KMS-11 (cell line): Measurements from ENCODE around the gene NLRC5.

ENCODE experiments used
- H2AFZ ChIP-seq: fragments of 200-600 bp; sonication (generic); 2 replicates; pipeline ENCODE4 v1.6.1; 2016; ENCODE audit warnings: antibody characterized with exemption, mixed run types, low read depth
- H3K27ac ChIP-seq: fragments of 200-600 bp; sonication (generic); 2 replicates; pipeline ENCODE4 v1.6.1; 2016; ENCODE audit warnings: mild to moderate bottlenecking, mixed run types
- H3K27me3 ChIP-seq: fragments of 200-600 bp; sonication (generic); 2 replicates; pipeline ENCODE4 v1.6.1; 2017; ENCODE audit warnings: mild to moderate bottlenecking, low read depth, mixed run types, moderate library complexity; ENCODE audit not compliant: insufficient read depth
- H3K36me3 ChIP-seq: fragments of 200-600 bp; sonication (generic); 2 replicates; pipeline ENCODE4 v1.6.1; 2017; ENCODE audit warnings: mild to moderate bottlenecking, mixed run types; ENCODE audit not compliant: insufficient read depth
- H3K4me1 ChIP-seq: fragments of 200-600 bp; sonication (generic); 2 replicates; pipeline ENCODE4 v1.6.1; 2016; ENCODE audit warnings: mild to moderate bottlenecking, low read depth, mixed run types; ENCODE audit not compliant: poor library complexity, severe bottlenecking
- H3K4me2 ChIP-seq: fragments of 200-600 bp; sonication (generic); 2 replicates; pipeline ENCODE4 v1.7.0; 2016; ENCODE audit warnings: mild to moderate bottlenecking, mixed run types
- H3K4me3 ChIP-seq: fragments of 200-600 bp; sonication (generic); IDR thresholded peaks from 2 replicates; pipeline ENCODE4 v1.6.1; 2017; ENCODE audit warnings: low read depth, low read length, mixed read lengths; ENCODE audit not compliant: insufficient read depth
- H3K79me2 ChIP-seq: fragments of 200-600 bp; sonication (generic); 2 replicates; pipeline ENCODE4 v1.6.1; 2016; ENCODE audit warnings: low read depth, mixed run types; ENCODE audit not compliant: insufficient read depth
- H3K9ac ChIP-seq: fragments of 200-600 bp; sonication (generic); 2 replicates; pipeline ENCODE4 v1.6.1; 2016; ENCODE audit warnings: mild to moderate bottlenecking, mixed run types
- H4K20me1 ChIP-seq: fragments of 200-600 bp; sonication (generic); 2 replicates; pipeline ENCODE4 v1.6.1; 2016; ENCODE audit warnings: mild to moderate bottlenecking, mixed run types; ENCODE audit not compliant: insufficient read depth
- TF ChIP-seq, protein P1 (sequence below): fragments of 200-600 bp; sonication (generic); conservative IDR thresholded peaks from 2 replicates; pipeline ENCODE4 v1.6.1; 2017; ENCODE audit warnings: low read depth, mild to moderate bottlenecking, antibody characterized with exemption, low read length, moderate library complexity, mixed read lengths

Gene NLRC5

DNA sequence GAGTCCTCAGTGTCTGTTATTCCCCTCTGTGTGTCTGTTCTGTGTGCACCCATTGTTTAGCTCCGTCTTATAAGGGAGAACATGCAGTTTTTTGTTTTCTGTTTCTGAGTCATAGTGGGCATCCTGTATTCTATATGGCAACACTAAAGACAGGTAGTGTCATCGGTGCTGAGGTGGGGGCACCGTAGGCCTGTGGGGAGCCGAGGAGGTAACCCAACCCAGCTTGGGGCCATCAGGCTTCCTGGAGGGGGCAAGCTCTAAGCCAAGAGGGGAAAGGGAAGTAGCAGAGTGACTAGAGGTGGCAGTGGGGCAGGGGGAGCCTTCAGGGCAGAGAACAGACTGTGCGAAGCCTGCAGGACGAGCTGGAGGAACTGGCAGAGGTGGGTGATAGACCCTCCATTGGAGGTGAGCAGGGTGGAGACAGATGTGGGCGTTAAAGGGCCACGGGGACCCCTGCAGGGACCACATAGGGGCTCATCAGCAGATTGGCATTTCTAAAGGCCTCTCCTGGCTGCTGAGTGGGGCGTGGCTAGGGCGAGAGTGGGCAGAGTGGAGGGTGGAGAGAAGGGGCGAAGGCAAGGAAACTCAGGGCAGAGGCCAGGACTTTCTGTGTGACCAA, 139.5 kb downstream of the NLRC5 start:
- Histone ChIP-seq H3K4me3 (no peak overlapping the region), H2AFZ (no peak overlapping the region), H3K27me3 (no peaks in the 10 kb centered on the region), H3K4me2 (no peak overlapping the region), H4K20me1 (no peaks in the 10 kb centered on the region), H3K27ac (no peak overlapping the region), H3K9ac (no peak overlapping the region), H3K4me1 (peaks cover 13% of the 10 kb centered on the region), H3K36me3 (no peaks in the 10 kb centered on the region), H3K79me2 (no peaks in the 10 kb centered on the region)
- TF ChIP-seq, protein P1, sequence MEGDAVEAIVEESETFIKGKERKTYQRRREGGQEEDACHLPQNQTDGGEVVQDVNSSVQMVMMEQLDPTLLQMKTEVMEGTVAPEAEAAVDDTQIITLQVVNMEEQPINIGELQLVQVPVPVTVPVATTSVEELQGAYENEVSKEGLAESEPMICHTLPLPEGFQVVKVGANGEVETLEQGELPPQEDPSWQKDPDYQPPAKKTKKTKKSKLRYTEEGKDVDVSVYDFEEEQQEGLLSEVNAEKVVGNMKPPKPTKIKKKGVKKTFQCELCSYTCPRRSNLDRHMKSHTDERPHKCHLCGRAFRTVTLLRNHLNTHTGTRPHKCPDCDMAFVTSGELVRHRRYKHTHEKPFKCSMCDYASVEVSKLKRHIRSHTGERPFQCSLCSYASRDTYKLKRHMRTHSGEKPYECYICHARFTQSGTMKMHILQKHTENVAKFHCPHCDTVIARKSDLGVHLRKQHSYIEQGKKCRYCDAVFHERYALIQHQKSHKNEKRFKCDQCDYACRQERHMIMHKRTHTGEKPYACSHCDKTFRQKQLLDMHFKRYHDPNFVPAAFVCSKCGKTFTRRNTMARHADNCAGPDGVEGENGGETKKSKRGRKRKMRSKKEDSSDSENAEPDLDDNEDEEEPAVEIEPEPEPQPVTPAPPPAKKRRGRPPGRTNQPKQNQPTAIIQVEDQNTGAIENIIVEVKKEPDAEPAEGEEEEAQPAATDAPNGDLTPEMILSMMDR = no peak

DNA sequence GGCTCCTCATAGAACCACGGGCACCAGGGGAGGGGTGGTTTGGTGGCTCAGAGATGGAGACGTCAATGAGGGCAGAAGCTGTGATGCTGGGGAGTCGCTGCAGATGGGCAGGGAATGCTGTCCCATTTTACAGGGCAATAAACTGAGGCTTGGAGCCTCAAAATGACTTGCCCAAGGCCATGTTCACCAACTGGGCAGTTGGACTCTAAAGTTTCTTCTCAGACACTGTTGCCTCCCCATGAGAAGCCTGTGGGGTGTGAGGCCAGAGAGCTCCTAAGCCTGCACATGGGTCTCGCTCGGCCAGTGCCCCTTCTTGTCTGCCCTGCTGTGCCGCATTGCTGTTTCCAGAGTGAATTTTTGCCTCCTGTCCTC, 141.6 kb downstream of the NLRC5 start:
- Histone ChIP-seq H3K27ac (no peak overlapping the region), H3K27me3 (no peaks in the 10 kb centered on the region), H3K4me2 (no peak overlapping the region), H3K36me3 (no peaks in the 10 kb centered on the region), H3K79me2 (no peaks in the 10 kb centered on the region), H3K9ac (no peak overlapping the region), H3K4me3 (no peak overlapping the region), H3K4me1 (peaks cover 22% of the 10 kb centered on the region), H4K20me1 (no peaks in the 10 kb centered on the region), H2AFZ (no peak overlapping the region)
- TF ChIP-seq, protein P1 = no peak

DNA sequence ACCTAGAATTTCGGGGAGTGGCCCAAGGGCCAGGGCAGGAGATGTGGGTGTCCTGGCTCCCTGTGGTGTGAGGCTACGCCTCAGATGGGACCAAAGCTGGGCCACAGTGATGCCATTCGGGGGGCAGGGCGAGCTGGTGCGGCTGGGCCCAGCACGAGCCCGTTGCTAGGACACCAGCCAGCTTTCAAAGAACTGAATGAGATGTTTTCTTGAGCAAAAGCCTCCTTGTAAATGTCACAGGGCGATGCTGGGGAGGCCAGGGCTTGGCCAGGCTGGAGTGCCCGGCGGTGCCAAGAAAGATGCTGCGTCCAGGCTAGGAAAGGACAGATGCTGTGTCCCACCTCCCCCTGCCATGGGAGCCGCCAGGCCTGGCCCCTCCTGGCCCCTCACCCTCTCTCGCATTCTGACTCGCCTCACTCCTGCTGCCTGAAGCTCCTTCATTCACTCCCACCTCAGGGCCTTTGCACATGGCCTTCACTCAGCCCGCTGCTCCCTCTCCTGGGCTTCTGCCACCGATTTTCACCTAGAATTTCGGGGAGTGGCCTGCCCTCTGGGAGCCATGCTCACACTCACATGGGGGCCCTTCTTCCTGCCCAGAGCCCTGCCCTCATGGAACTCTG, 142.1 kb downstream of the NLRC5 start:
- H3K4me2 ChIP-seq = no peak overlapping the region
- H2AFZ ChIP-seq = no peak overlapping the region
- TF ChIP-seq, protein P1 = no peak
- no peak overlapping the region for H3K27ac ChIP-seq
- no peaks in the 10 kb centered on the region for H3K27me3 ChIP-seq
- H3K36me3 ChIP-seq = no peaks in the 10 kb centered on the region
- H3K4me1 ChIP-seq = peaks cover 22% of the 10 kb centered on the region
- H3K9ac ChIP-seq = no peak overlapping the region
- no peaks in the 10 kb centered on the region for H3K79me2 ChIP-seq
- H4K20me1 ChIP-seq = no peaks in the 10 kb centered on the region
- no peak overlapping the region for H3K4me3 ChIP-seq

DNA sequence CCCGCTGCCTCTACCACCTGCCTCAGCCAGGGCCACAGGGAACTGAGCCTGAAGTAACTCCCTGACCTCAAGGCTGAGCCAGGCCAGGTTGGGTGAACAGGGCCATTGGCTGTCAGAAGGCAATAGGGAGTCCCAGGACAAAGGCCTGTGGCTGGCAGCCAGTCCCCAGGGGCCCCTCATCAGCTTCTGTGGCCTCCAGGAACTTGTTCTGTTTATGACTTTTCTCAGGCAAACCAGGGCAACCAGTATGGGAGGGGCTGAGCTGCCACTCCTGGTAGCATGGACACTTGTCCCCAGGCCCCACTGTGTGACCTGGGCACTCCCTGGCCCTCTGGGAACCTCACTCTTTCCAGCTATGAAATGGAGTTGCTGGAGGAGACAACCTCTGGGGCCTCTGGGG, 143.1 kb downstream of the NLRC5 start:
- Histone ChIP-seq H3K4me1 (peaks cover 15% of the 10 kb centered on the region), H3K4me2 (no peak overlapping the region), H2AFZ (no peak overlapping the region), H4K20me1 (no peaks in the 10 kb centered on the region), H3K4me3 (no peak overlapping the region), H3K79me2 (no peaks in the 10 kb centered on the region), H3K9ac (no peak overlapping the region), H3K36me3 (no peaks in the 10 kb centered on the region), H3K27me3 (no peaks in the 10 kb centered on the region), H3K27ac (no peak overlapping the region)
- TF ChIP-seq, protein P1 = no peak
